HCT116 (cell line): ENCODE results near the gene ACAD9.

Experiments
- CEBPB ChIP-seq: IDR thresholded peaks from 2 replicates; pipeline ENCODE4 v1.6.1; 2012; ENCODE audit warnings: low read depth
- CTCF ChIP-seq, 3 experiments: fragments of 200-600 bp in 1 of 3; sonication (generic) in 1 of 3; IDR thresholded peaks in 2 of 3; conservative IDR thresholded peaks in 1 of 3; 2 replicates each; pipeline ENCODE4 v1.5.1; 2012 to 2017; ENCODE audit warnings: low read depth in 2 of 3, low read length in 2 of 3, antibody characterized with exemption in 1 of 3, borderline replicate concordance in 1 of 3, control low read depth in 1 of 3, mild to moderate bottlenecking in 1 of 3, mixed read lengths in 1 of 3, mixed run types in 1 of 3, moderate library complexity in 1 of 3; ENCODE audit not compliant: insufficient read depth in 1 of 3

DNA sequence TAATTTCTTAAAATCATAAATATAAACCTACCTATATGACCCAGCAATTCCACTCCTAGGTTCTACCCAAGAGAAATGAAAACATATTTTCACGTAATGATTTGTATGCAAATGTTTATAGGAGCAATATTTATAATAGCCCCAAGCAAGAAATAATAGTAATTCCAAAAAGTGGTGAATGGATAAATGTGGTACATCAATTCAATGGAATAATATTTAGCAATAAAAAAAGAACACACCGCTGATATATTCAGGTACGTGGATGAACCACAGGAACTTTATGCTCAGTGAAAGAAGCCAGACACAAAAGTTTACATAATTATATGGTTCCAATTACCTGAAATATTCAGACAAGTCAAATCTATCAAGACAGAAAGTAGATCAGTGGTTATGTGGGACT, 49.9 kb downstream of the ACAD9 start:
- TF ChIP-seq CTCF (IDR thresholded peaks at IDR 0.05 in 2 of 3, conservative IDR thresholded peaks at IDR 0.05 in 1 of 3; ENCODE audit: borderline replicate concordance in 1 of 3, insufficient read depth in 1 of 3, low read depth in 2 of 3, low read length in 2 of 3), result no peak
- TF ChIP-seq CEBPB, result no peak
